Gastroesophageal sphincter (tissue), 3 donors: ENCODE results near the gene GRM4.

Source experiments
- CTCF ChIP-seq, 4 experiments: fragments of 200-600 bp in 2 of 4; fragments of 450-650 bp in 2 of 4; sonication (generic) in 1 of 4; IDR thresholded peaks; one replicate each; pipeline ENCODE4 v1.5.1; 2017 to 2019; ENCODE audit warnings: antibody characterized with exemption in 4 of 4, mild to moderate bottlenecking in 2 of 4, moderate library complexity in 2 of 4
- POLR2A ChIP-seq, 2 donors: fragments of 450-650 bp; IDR thresholded peaks; one replicate each; pipeline ENCODE4 v1.6.1; 2017; ENCODE audit warnings: antibody characterized with exemption in 2 of 2, mild to moderate bottlenecking in 2 of 2, moderate library complexity in 1 of 2

GRCh38 chr6:34068462-34069044, 77.3 kb downstream of the GRM4 start:
- no peak for TF ChIP-seq CTCF (IDR thresholded peaks at IDR 0.05)
- no peak for TF ChIP-seq POLR2A (IDR thresholded peaks at IDR 0.05)
